ENCODE data around the gene SSH2. TPM values are rescaled to one million over a fixed set of nuclear protein-coding genes. Genes with fewer than 3 reads are reported as not detected.
"Not testable (repeated sequence)": the region's sequence is repeated elsewhere in the genome, so short reads cannot be mapped to it uniquely, and the experiment has no call there.

SSH2 gene
- total and polyA plus RNA-seq, 9 of the 15 experiments (the other 6 are each of a cell fraction or from before 2014, with no cell fraction given): 3.9 to 16.1 (median 10.2) TPM

GRCh38 chr17:29897136-29897535, 32.9 kb downstream of the SSH2 start:
- TF ChIP-seq ZNF354B (CRISPR knock-in tag; IDR thresholded peaks at IDR 0.05) (peak; percentile 68), ZNF507 (tag; conservative IDR thresholded peaks at IDR 0.05) (peak; percentile 98)
- BruUV-seq (replicated peaks); H2AFZ ChIP-seq (ENCODE audit: low read depth, low read length); H3K27ac ChIP-seq (ENCODE audit: extremely low read depth, low read depth, low read length); H3K4me3 ChIP-seq; H3K36me3 ChIP-seq (ENCODE audit: control insufficient read depth, insufficient read depth, low read length); H3K9me1 ChIP-seq (ENCODE audit: control insufficient read depth, insufficient read depth, low read length); DNase-seq (ENCODE audit: extremely low read depth in 1 of 4, low spot score in 3 of 4); POLR2A ChIA-PET; H3K4me1 ChIP-seq (replicated peaks in 1 of 2; ENCODE audit: control insufficient read depth in 2 of 2, insufficient read depth in 2 of 2, low read length in 2 of 2); H4K20me1 ChIP-seq (replicated peaks; ENCODE audit: control insufficient read depth, insufficient read depth, low read length); H3K79me2 ChIP-seq (ENCODE audit: control insufficient read depth, insufficient read depth, low read length); H3K27me3 ChIP-seq (ENCODE audit: control insufficient read depth in 2 of 2, insufficient read depth in 2 of 2, low read length in 2 of 2); H3K9me3 ChIP-seq (replicated peaks; ENCODE audit: control insufficient read depth, insufficient read depth, low read depth, low read length); ATAC-seq; CTCF ChIA-PET (ENCODE audit: low intra/inter-chr PET ratio); FAIRE-seq; intact Hi-C loops (cut with micrococcal nuclease); H3K9ac ChIP-seq (ENCODE audit: insufficient read depth in 1 of 2, low read depth in 2 of 2, low read length in 2 of 2); H3K4me2 ChIP-seq (ENCODE audit: insufficient read depth, low read length); in situ Hi-C loops (cut with MboI): not testable (repeated sequence)
- 55% methylated on average over 3 of the region's 4 CpGs for WGBS (ENCODE audit: insufficient coverage, low coverage, missing lambda C conversion rate)

- intact Hi-C loops (cut with micrococcal nuclease) (no loop called here), in situ Hi-C loops (cut with MboI) (no loop called here)
- H3K27ac ChIP-seq (ENCODE audit: extremely low read depth, low read depth, low read length): no peak overlapping the region
- H3K9me1 ChIP-seq (ENCODE audit: control insufficient read depth, insufficient read depth, low read length): no peaks in the 10 kb centered on the region
- no peak overlapping the region for H3K4me2 ChIP-seq (ENCODE audit: insufficient read depth, low read length)
- H3K36me3 ChIP-seq (ENCODE audit: control insufficient read depth, insufficient read depth, low read length): no peaks in the 10 kb centered on the region
- FAIRE-seq: no peak
- no peaks in the 10 kb centered on the region for H3K4me1 ChIP-seq (replicated peaks in 1 of 2; ENCODE audit: control insufficient read depth in 2 of 2, insufficient read depth in 2 of 2, low read length in 2 of 2)
- 0 out of 2 replicates have a peak, but pooled peaks cover 3% of the 10 kb centered on the region for H4K20me1 ChIP-seq (replicated peaks; ENCODE audit: control insufficient read depth, insufficient read depth, low read length)
- DNase-seq (ENCODE audit: extremely low read depth in 1 of 4, low spot score in 3 of 4): no peak
- no peaks in the 10 kb centered on the region for H3K27me3 ChIP-seq (ENCODE audit: control insufficient read depth in 2 of 2, insufficient read depth in 2 of 2, low read length in 2 of 2)
- no peak overlapping the region for H3K9ac ChIP-seq (ENCODE audit: insufficient read depth in 1 of 2, low read depth in 2 of 2, low read length in 2 of 2)
- TF ChIP-seq DNMT1 (IDR thresholded peaks at IDR 0.05) (no peak), HINFP (tag; conservative IDR thresholded peaks at IDR 0.05; ENCODE audit: low read depth) (no peak), ZSCAN32 (CRISPR knock-in tag; IDR thresholded peaks at IDR 0.05) (no peak), CREB3 (tag; conservative IDR thresholded peaks at IDR 0.05; ENCODE audit: low read depth) (no peak)
- ChIA-PET POLR2A (no interaction called here), CTCF (ENCODE audit: low intra/inter-chr PET ratio) (no interaction called here)
- ATAC-seq: no peak
- no TSS peak for BruUV-seq (replicated peaks)
- H3K9me3 ChIP-seq (replicated peaks; ENCODE audit: control insufficient read depth, insufficient read depth, low read depth, low read length): no peaks in the 10 kb centered on the region
- no peak overlapping the region for H3K4me3 ChIP-seq
- H3K79me2 ChIP-seq (ENCODE audit: control insufficient read depth, insufficient read depth, low read length): peaks cover 2% of the 10 kb centered on the region; the same call in 1 of the 3 replicates
- no peak overlapping the region for H2AFZ ChIP-seq (ENCODE audit: low read depth, low read length)
Measured at GRCh38 chr17:29892201-29892600, 37.8 kb downstream of the SSH2 start.
